Liver (tissue), 9 donors: ENCODE measurements around the gene CTNS. TPM values are rescaled to one million over a fixed set of nuclear protein-coding genes. Genes with fewer than 3 reads are reported as not detected.

ENCODE experiments used
- DNase-seq: peaks from one replicate; pipeline ENCODE4 v3.0.0-alpha.2; 2017; ENCODE audit warnings: low spot score
- H3K27ac ChIP-seq, 2 donors: one replicate each; pipeline ENCODE4 v1.7.0; 2013; ENCODE audit warnings: inconsistent platforms in 2 of 2, low read length in 2 of 2, control low read depth in 1 of 2, low read depth in 1 of 2, mild to moderate bottlenecking in 1 of 2
- H3K27me3 ChIP-seq, 4 donors: one replicate each; pipeline versions ENCODE4 v1.6.1 to v1.7.0; 2013; ENCODE audit warnings: low read length in 3 of 4, inconsistent platforms in 1 of 4, mild to moderate bottlenecking in 1 of 4, moderate library complexity in 1 of 4; ENCODE audit not compliant: control insufficient read depth in 4 of 4, insufficient read depth in 4 of 4
- H3K36me3 ChIP-seq, 4 donors: one replicate each; pipeline versions ENCODE4 v1.6.1 to v1.7.0; 2013; ENCODE audit warnings: low read length in 3 of 4, mild to moderate bottlenecking in 3 of 4, low read depth in 1 of 4, moderate library complexity in 1 of 4; ENCODE audit not compliant: control insufficient read depth in 4 of 4, insufficient read depth in 3 of 4
- H3K4me1 ChIP-seq, 4 donors: one replicate each; pipeline versions ENCODE4 v1.6.1 to v1.7.0; 2013; ENCODE audit warnings: low read length in 3 of 4, mild to moderate bottlenecking in 3 of 4, moderate library complexity in 1 of 4; ENCODE audit not compliant: control insufficient read depth in 4 of 4, insufficient read depth in 4 of 4
- H3K4me3 ChIP-seq, 3 donors: one replicate each; pipeline versions ENCODE4 v1.6.1 to v1.7.0; 2013; ENCODE audit warnings: low read length in 3 of 3, control low read depth in 1 of 3, low read depth in 1 of 3, mild to moderate bottlenecking in 1 of 3
- H3K9ac ChIP-seq, 2 donors: one replicate each; pipeline ENCODE4 v1.7.0; 2013; ENCODE audit warnings: low read length in 2 of 2, mild to moderate bottlenecking in 2 of 2, moderate library complexity in 2 of 2, control low read depth in 1 of 2, low read depth in 1 of 2
- H3K9me3 ChIP-seq, 4 donors: one replicate each; pipeline versions ENCODE4 v1.6.1 to v1.7.0; 2013; ENCODE audit warnings: low read length in 3 of 4; ENCODE audit not compliant: control insufficient read depth in 4 of 4
- EGR1 ChIP-seq, 2 donors: IDR thresholded peaks; 2 replicates each; pipeline ENCODE4 v1.6.1; 2016 to 2018; ENCODE audit warnings: antibody characterized with exemption in 2 of 2, low read depth in 2 of 2
- FOXA1 ChIP-seq: IDR thresholded peaks from 2 replicates; pipeline ENCODE4 v1.6.1; 2016; ENCODE audit warnings: antibody characterized with exemption
- FOXA2 ChIP-seq: IDR thresholded peaks from 2 replicates; pipeline ENCODE4 v1.6.1; 2016; ENCODE audit warnings: antibody characterized with exemption
- GABPA ChIP-seq, 2 donors: IDR thresholded peaks in 1 of 2; conservative IDR thresholded peaks in 1 of 2; 2 replicates each; pipeline ENCODE4 v1.6.1; 2016; ENCODE audit warnings: antibody characterized with exemption in 2 of 2, mild to moderate bottlenecking in 1 of 2, moderate library complexity in 1 of 2
- HNF4A ChIP-seq, 2 donors: conservative IDR thresholded peaks; 2 replicates each; pipeline ENCODE4 v1.6.1; 2016; ENCODE audit warnings: antibody characterized with exemption in 2 of 2, mild to moderate bottlenecking in 2 of 2
- HNF4G ChIP-seq: IDR thresholded peaks from 2 replicates; pipeline ENCODE4 v1.6.1; 2016; ENCODE audit warnings: antibody characterized with exemption
- JUND ChIP-seq, 2 donors: IDR thresholded peaks; 2 replicates each; pipeline ENCODE4 v1.6.1; 2016; ENCODE audit warnings: antibody characterized with exemption in 2 of 2
- NR2F2 ChIP-seq: IDR thresholded peaks from 2 replicates; pipeline ENCODE4 v1.6.1; 2016; ENCODE audit warnings: antibody characterized with exemption
- RAD21 ChIP-seq, 2 donors: IDR thresholded peaks; 2 replicates each; pipeline ENCODE4 v1.6.1; 2016; ENCODE audit warnings: antibody characterized with exemption in 2 of 2, mild to moderate bottlenecking in 2 of 2
- SP1 ChIP-seq: IDR thresholded peaks from 2 replicates; pipeline ENCODE4 v1.6.1; 2018; ENCODE audit warnings: antibody characterized with exemption, mild to moderate bottlenecking
- TAF1 ChIP-seq: conservative IDR thresholded peaks from 2 replicates; pipeline ENCODE4 v1.6.1; 2016; ENCODE audit warnings: antibody characterized with exemption, mild to moderate bottlenecking
- YY1 ChIP-seq: IDR thresholded peaks from 2 replicates; pipeline ENCODE4 v1.6.1; 2016; ENCODE audit warnings: antibody characterized with exemption, mild to moderate bottlenecking
- WGBS: extraction: QIAGEN DNeasy Blood & Tissue Kit; methylation state at CpG from one replicate; pipeline ENCODE4 v1.1.7; 2013; 5-methylcytosine and 5-hydroxymethylcytosine counted together
- polyA plus RNA-seq, 2 donors: library from polyadenylated mRNA; stranded (reverse) in 1 of 2; unstranded in 1 of 2; fragments of 200-250 nt in 1 of 2; fragments of >200 nt in 1 of 2; fragmentation: Nextera tagmentation in 1 of 2; extraction: Ambion mirVana in 1 of 2; gene quantifications; one replicate each; pipeline versions ENCODE4 v1.2.1 to v1.2.3, GENCODE V29; 2013 to 2015
- total RNA-seq, 2 donors: library from RNA; depleted of rRNA; stranded (reverse); fragments of >200 nt; gene quantifications; one replicate each; pipeline ENCODE4 v1.2.3, GENCODE V29; 2014
- TF ChIP-seq, protein P1 (sequence below): IDR thresholded peaks from 2 replicates; pipeline ENCODE4 v1.6.1; 2016; ENCODE audit warnings: antibody characterized with exemption, mild to moderate bottlenecking
- TF ChIP-seq, protein P2 (sequence below): fragments of 150-350 bp; IDR thresholded peaks from 2 replicates; pipeline ENCODE4 v1.5.1; 2017; ENCODE audit warnings: improper control_type of control experiment, low read depth, low read length; ENCODE audit not compliant: missing input control
- TF ChIP-seq, protein P3 (sequence below): IDR thresholded peaks from 2 replicates; pipeline ENCODE4 v1.6.1; 2016; ENCODE audit warnings: antibody characterized with exemption
- donor health status: healthy.
- donor health status: healthy.
- donor health status: healthy.
- donor health status: healthy.
- donor health status: healthy.

The CTNS gene
- total and polyA plus RNA-seq, 4 donors = 6.6 to 15.3 (median 9.6) TPM

DNA sequence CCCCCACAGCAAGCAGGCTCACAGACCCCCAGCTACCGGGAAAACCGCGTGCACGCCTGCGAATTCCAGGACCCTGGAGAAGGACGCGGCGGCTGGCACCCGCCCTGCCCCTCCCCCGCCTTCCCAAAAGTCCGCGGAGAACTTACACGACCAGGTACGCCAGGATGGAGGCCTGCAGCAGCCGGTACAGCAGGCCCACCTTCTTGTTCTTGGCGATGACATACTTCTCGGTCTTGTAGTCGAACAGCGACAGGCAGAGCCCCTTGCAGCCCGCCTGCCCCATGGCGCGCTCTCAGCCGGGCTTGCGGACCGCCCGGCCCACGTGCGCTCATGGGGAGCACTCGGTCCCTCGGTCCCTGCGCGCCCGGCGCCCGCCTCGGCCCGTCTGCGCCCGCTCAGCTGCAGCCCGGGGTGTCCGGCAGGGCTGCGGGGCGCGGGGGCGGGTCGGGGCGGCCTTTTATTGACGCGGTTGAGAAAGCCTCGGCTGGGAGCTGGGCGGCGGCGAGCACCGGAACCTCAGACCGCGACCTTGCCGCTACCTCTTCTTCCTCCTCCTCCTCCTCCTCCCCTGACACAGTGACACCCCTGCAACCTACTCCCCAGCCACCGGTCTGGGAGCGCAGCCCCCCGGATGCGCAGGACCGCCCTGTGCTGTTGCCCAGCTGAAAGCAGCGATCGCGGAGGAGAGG, 59.3 kb downstream of the CTNS start, which contains the start of gene P2RX5:
P2RX5 (minus strand) TSS at position 433 of the 689 bp plus-strand sequence; CDS start at position 283, 150 bp downstream.
- H3K9me3 ChIP-seq = peaks cover 0 to 10% (median 5%) of the 10 kb centered on the region in 4 donors
- no peak within 1 kb of the TSS for H3K9ac ChIP-seq
- TF ChIP-seq, protein P1, sequence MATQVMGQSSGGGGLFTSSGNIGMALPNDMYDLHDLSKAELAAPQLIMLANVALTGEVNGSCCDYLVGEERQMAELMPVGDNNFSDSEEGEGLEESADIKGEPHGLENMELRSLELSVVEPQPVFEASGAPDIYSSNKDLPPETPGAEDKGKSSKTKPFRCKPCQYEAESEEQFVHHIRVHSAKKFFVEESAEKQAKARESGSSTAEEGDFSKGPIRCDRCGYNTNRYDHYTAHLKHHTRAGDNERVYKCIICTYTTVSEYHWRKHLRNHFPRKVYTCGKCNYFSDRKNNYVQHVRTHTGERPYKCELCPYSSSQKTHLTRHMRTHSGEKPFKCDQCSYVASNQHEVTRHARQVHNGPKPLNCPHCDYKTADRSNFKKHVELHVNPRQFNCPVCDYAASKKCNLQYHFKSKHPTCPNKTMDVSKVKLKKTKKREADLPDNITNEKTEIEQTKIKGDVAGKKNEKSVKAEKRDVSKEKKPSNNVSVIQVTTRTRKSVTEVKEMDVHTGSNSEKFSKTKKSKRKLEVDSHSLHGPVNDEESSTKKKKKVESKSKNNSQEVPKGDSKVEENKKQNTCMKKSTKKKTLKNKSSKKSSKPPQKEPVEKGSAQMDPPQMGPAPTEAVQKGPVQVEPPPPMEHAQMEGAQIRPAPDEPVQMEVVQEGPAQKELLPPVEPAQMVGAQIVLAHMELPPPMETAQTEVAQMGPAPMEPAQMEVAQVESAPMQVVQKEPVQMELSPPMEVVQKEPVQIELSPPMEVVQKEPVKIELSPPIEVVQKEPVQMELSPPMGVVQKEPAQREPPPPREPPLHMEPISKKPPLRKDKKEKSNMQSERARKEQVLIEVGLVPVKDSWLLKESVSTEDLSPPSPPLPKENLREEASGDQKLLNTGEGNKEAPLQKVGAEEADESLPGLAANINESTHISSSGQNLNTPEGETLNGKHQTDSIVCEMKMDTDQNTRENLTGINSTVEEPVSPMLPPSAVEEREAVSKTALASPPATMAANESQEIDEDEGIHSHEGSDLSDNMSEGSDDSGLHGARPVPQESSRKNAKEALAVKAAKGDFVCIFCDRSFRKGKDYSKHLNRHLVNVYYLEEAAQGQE = peak; percentile 76
- no peak for TF ChIP-seq FOXA1
- no peak for TF ChIP-seq TAF1
- no peak for TF ChIP-seq FOXA2
- TF ChIP-seq, protein P2, sequence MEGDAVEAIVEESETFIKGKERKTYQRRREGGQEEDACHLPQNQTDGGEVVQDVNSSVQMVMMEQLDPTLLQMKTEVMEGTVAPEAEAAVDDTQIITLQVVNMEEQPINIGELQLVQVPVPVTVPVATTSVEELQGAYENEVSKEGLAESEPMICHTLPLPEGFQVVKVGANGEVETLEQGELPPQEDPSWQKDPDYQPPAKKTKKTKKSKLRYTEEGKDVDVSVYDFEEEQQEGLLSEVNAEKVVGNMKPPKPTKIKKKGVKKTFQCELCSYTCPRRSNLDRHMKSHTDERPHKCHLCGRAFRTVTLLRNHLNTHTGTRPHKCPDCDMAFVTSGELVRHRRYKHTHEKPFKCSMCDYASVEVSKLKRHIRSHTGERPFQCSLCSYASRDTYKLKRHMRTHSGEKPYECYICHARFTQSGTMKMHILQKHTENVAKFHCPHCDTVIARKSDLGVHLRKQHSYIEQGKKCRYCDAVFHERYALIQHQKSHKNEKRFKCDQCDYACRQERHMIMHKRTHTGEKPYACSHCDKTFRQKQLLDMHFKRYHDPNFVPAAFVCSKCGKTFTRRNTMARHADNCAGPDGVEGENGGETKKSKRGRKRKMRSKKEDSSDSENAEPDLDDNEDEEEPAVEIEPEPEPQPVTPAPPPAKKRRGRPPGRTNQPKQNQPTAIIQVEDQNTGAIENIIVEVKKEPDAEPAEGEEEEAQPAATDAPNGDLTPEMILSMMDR = no peak
- H3K27ac ChIP-seq = no peak within 1 kb of the TSS
- WGBS = 2% methylated on average over 65 of the region's 65 CpGs
- no peaks in the 10 kb centered on the region for H3K27me3 ChIP-seq
- H3K4me1 ChIP-seq = peaks cover 4 to 10% (median 10%) of the 10 kb centered on the region in 4 donors
- no peaks in the 10 kb centered on the region for H3K36me3 ChIP-seq
- H3K4me3 ChIP-seq = peak within 1 kb of the TSS in 2 of 3 donors; percentile 54 to 63
- no peak for DNase-seq

DNA sequence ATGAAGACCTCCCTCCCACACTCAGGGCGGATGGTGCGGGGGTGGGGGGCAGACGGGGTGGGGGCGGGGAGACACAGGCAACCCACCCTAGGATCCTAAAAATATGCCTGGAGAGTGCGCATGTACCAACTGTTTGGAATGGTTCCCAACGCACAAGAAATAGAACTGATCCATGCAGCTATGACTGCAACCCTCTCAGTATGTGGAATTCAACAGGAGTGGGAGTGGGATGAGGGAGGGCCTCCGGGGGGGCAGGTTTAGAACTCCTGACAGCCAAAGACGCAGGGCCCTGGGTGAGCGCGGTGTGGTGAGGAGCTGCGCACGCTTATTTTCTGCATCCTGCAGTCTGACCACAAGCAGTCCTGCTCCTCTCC, 60.5 kb downstream of the CTNS start:
- Histone ChIP-seq H3K9ac (no peak overlapping the region), H3K27me3 (no peaks in the 10 kb centered on the region), H3K4me3 (no peak overlapping the region), H3K4me1 (peaks cover 4 to 10% (median 10%) of the 10 kb centered on the region in 4 donors), H3K9me3 (peaks cover 0 to 10% (median 5%) of the 10 kb centered on the region in 4 donors), H3K36me3 (no peaks in the 10 kb centered on the region), H3K27ac (no peak overlapping the region)
- DNase-seq = no peak
- no peak for TF ChIP-seq SP1
- TF ChIP-seq RAD21 (IDR thresholded peaks at IDR 0.05) = no peak
- no peak for TF ChIP-seq HNF4A (conservative IDR thresholded peaks at IDR 0.05)
- no peak for TF ChIP-seq GABPA (IDR thresholded peaks at IDR 0.05 in 1 of 2, conservative IDR thresholded peaks at IDR 0.05 in 1 of 2)
- no peak for TF ChIP-seq JUND (IDR thresholded peaks at IDR 0.05)
- TF ChIP-seq, protein P3, sequence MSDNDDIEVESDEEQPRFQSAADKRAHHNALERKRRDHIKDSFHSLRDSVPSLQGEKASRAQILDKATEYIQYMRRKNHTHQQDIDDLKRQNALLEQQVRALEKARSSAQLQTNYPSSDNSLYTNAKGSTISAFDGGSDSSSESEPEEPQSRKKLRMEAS = no peak
- TF ChIP-seq, protein P1 = no peak
- no peak for TF ChIP-seq TAF1
- TF ChIP-seq HNF4G = no peak
- no peak for TF ChIP-seq YY1
- no peak for TF ChIP-seq NR2F2
- TF ChIP-seq EGR1 (IDR thresholded peaks at IDR 0.05; ENCODE audit: low read depth in 2 of 2) = no peak
- TF ChIP-seq, protein P2 = no peak
- WGBS = 57% methylated on average over 12 of the region's 12 CpGs
